GM18861 (cell line): Measurements from ENCODE around the gene ZDHHC11.
"Not testable (repeated sequence)": the region's sequence is repeated elsewhere in the genome, so short reads cannot be mapped to it uniquely, and the experiment has no call there.

Experiments
- ATAC-seq: cut with Tn5 transposase; IDR thresholded peaks from one replicate; pipeline ENCODE4 v1.9.1; 2021; ENCODE audit not compliant: unreplicated experiment

ZDHHC11 gene

DNA sequence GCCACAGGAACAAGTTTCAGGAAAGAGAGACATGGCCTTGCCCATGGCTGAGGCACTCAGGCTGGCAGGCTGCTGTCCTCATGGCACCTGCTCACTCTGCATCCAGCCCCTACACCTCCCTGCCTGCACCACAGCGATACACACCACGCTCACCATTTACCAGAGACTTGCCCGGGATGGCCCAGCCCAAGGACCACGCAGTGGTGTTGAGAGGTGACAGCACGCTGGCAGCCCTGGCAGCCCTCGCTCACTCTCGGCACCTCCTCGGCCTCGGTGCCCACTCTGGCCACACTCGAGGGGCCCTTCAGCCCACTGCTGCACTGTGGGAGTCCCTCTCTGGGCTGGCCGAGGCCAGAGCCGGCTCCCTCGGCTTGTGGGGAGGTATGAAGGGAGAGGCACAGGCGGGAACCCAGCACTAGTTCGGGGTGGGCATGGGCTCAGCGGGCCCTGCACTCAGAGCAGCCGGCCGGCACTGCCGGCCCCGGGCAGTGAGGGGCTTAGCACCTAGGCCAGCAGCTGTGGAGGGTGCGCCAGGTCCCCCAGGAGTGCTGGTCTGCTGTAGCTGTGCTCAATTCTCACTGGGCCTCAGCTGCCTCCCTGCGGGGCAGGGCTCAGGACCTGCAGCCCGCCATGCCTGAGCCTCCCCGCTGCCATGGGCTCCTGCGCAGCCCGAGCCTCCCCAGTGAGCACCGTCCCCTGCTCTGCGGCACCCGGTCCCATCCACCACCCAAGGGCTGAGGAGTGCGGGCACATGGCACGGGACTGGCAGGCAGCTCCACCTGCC, 86.6 kb downstream of the ZDHHC11 start:
- ATAC-seq, result no peak

GRCh38 chr5:763397-763796, 87.4 kb downstream of the ZDHHC11 start:
- no peak for ATAC-seq

DNA sequence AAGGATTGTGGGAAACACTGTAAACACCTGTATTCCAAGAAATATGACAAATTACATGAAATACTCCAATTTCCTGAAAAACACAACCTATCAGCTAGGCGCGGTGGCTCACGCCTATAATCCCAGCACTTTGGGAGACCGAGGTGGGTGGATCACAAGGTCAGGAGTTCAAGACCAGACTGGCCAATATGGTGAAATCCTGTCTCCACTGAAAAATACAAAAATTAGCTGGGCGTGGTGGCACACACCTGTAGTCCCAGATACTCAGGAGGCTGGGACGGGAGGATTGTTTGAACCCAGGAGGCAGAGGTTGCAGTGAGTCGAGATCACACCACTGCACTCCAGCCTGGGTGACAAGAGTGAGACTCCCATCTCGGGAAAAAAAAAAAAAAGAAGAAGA, 87.8 kb downstream of the ZDHHC11 start:
- not testable (repeated sequence) for ATAC-seq

DNA sequence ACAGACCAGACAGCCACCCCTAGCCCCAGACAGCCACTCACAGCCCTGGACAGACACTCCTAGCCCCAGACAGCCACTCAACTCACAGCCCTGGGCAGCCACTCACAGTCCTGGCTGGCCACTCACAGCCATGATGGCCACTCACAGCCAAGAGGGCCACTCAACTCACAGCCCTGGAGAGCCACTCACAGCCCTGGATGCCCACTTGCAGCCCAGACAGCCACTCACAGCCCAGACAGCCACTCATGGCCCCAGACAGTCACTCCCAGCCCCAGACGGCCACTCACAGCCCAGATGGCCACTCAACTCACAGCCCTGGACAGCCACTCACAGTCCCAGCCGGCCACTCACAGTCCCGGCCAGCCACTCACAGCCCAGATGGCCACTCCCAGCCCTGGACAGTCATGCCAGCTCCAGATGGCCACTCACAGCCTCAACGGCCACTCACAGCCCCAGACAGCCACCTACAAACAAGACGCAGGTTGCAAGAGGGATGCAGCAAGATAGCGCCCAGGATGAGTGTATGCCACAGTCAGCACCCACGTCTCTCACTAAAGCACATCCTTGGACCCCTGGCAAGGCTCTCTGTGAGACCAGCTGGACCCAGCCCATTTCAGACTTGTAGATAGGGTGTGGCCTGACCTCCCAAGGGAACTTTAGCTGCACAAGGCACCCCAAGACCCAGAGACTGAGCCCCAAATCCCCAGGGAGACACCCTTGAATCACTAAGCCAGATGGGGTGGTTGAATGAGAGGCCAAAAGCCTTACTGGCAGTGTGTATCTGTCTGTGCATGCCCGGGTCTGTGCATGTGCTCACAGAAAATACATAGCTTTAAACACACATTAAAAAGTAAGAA, 88.7 kb downstream of the ZDHHC11 start:
- ATAC-seq, result no peak

DNA sequence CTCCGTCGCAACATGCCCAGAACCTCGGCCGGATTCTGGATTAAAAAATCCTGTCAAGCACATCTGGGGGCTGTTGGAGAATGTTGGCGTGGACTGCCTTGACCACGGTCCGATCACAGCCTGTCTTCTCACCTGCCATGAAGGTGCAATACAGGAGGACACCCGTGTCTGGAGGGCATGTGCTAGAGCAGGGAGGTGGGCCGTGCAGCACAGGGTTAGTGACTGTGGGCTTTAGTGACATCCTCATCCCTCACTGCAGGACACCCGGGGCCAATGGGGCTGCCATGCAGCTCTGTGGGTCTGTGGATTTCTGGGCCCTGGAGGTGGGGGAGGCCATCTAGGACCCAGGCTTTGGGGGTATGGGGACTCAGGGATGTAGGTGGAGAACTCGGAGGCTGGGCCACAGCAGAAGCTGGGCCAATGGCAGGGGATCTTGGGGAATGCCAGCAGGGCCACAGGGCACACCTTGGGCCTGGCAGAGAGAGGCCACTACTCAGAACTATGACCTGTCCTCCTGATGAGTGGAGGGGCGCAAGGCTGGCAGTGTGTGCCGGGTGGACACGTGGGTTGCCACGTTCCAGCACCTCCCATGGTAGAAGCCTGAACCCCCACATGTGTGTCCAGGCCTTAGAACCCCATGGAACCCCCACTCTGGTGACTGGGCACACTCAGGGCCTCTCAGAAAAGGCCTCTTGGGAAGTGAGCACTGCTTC, 89.6 kb downstream of the ZDHHC11 start:
- ATAC-seq, result no peak

DNA sequence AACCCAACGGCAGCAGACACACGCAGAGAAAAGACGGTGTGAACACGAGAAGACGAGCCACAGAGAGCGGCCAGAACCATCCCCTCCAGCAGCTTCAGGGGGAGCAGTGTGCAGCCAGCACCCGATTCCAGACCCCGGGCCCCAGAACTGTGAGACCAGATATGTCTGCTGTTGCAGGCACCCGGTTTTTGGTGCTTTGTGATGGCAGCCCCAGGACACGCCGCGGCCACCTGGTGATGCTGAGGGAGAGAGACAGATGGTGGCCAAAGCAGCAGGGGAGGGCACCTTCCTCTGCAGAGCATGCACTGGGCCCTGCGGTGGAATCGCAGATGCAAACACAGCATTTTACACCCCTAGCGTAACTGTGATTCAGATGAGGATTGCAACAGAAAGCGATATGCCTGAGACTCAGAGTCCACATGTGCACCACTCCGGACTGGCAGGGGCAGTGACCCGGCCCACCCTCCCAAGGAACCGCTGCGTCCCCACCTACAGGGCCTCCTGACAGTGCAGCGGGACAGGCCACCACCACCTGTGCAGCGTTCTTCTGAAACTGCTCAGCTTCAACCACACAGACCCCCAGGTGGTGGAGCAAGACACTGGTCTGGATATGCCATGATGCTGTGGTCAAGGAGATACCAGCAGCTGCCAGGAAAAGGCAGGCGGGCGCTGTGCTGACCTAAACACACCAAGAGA, 90.3 kb downstream of the ZDHHC11 start:
- ATAC-seq, result no peak

DNA sequence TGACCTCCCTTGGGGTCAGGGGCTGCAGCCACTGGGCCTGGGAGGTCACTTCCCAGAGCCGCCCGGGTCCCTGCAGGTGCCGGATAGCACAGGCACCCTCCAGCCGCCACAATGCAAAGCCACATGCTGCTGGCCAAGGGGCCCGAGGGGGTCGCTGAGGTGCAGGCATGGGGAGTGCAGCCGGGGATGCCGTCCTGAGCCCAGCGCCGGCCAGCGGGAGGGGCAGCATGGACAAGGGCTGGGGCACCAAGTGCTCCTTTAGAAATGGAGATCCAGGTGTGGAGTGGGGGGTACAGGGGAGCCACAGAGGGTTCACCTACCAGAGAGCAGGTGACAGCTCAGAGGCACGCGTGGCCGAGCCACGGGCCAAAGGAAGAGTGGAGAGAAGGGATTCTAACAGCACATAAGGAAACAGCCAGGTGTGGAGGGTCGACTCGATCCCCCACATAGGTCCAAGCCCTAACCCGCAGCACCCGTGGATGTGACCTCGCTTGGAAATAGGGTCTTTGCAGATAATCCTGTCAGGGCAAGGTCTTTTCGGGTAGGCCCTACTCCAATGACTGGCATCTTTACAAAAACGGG, 90.9 kb downstream of the ZDHHC11 start:
- ATAC-seq, result no peak

DNA sequence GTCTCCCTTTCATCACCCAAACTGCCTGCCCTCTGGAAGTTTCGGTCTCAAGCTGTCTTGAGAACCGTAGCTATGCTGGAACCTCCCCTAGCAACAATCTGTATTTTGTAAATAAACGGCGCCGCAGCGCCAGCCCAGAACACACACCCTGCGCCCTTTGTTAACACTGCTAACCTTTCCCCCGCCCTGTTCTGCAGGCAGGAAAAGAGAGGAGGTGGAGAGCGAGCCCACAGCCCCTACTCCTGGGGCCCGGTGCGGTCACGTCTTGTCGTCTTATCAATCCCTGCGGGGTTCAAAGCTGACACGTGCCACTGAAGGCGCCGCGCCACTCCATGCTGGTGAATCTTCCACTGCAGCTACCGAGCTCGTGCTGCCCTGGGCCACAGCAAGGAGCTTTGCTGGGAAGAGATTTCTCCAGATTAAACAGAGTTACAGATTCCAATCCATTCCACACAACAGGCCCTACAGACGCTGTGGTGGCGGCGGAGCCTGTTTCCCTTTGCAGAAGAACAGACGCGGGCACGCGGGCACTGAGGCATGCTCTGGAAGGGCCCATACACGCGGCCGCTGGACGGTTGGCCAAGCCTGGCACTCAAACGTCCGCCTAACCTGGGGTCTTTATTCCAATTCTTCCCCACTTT, 91.6 kb downstream of the ZDHHC11 start:
- ATAC-seq, result no peak

DNA sequence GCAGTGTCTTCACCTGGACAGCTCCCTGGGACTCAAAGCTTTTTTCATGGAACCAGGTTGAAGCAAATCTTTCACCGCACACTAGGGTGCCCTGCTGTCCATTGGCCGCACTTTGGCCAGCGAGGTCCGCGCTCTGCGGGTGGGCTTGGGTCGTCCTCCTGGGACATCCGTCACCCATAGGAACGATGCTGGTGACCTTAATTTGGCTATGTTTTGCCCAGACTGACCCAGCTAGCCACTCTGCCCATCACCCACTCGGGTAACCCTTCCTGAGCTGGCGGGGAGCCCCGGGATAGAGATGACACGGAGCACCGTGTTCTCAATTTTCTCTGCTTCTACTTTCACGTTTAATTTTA, 92.1 kb downstream of the ZDHHC11 start:
- no peak for ATAC-seq

DNA sequence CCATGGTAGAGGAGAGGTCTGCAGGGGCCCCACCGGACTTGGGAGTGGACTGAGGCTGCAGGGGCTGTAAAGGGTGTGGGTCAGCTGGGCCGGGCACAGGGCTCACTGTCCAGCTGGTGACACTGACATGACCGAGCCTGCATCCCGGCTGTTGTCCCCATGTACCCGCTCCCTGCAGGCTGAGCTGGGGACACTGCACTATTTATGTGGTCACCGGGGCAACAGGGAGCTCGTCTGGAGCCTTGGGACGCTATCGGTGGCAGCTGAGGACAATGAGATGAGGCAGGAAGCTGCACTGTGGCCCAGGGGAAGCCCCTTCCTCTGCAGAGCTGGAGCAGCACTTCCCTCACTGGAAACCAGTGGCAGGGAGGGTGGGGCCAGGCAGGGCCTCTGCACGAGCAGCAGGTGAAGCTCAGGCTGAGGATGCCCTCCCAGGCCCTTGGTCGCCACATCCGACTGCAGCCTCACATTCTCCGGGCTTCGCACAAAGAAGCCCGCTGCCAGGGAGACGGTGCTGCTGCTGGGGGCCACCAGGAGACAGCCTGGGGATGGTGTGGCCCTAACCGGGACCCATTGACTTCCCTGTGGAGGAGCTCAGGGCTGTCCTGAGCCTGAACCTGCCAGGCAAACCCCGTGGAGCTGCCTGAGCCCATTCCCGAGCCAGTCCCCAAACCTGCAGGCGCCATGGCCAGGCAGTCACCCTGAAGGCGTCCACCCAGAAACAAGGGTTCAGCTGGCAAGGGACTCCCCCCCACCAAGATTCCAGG, 92.7 kb downstream of the ZDHHC11 start:
- no peak for ATAC-seq

DNA sequence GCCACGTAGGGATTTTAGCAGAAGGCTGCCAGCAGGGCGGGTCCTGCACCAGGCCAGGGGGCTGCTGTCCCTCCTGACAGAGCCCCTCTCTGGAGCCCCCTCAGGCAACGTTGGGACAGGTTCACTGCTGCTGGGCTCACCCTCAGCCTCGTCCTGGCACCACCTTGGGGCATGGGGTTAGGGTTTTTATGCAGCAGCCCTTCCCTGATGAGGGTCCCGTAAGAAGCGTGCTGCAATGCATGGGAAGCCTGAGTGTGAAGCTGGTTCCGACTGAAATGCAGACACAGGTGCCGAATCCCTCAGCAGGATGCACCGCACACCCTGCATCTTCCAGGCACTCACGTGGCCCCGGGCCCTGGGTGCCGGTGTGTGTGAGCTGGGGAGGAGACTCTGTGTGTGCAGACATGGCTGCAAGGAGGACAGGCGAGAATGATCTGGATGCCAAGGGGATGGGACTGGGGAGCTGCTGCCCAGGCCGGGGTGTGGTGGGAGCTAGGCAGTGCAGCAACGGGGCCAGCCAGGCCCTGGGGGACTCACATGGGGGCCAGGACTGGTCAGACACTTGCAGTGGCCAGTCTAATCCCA, 93.3 kb downstream of the ZDHHC11 start:
- ATAC-seq, result no peak

GRCh38 chr5:756865-757345, 93.9 kb downstream of the ZDHHC11 start:
- no peak for ATAC-seq

GRCh38 chr5:756171-756570, 94.6 kb downstream of the ZDHHC11 start:
- ATAC-seq, result no peak

GRCh38 chr5:754143-754632, 96.6 kb downstream of the ZDHHC11 start:
- ATAC-seq, result not testable (repeated sequence)

GRCh38 chr5:753567-754142, 97.1 kb downstream of the ZDHHC11 start:
- ATAC-seq, result not testable (repeated sequence)

DNA sequence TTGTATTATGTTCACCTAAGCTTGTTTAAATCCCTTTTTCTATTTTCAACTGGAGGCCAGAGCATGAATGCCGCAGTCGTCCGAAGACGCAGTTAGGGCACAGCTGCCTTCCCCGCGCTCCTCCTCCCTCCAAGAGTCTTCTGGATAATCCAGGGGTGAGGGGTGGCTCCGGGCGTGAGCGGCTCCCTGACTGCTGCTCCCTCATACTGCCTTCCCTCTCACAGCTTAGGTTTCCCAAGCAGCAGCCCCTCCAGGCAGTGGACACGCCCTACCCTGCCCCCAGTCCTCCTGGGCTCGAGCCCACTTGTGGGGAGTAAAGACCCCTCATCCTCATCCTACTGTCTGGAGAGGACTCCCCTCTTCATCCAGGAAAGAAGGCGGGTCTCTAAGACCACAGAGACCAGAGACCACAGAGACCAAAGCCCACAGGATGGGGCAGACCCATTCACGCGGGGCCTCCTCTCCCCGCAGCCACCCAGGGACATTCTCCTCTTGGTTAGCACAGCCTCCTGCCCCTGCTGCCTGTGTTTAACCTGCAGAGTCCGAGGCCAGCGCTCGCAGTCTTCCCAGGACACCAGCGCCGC, 98.2 kb downstream of the ZDHHC11 start:
- not testable (repeated sequence) for ATAC-seq

DNA sequence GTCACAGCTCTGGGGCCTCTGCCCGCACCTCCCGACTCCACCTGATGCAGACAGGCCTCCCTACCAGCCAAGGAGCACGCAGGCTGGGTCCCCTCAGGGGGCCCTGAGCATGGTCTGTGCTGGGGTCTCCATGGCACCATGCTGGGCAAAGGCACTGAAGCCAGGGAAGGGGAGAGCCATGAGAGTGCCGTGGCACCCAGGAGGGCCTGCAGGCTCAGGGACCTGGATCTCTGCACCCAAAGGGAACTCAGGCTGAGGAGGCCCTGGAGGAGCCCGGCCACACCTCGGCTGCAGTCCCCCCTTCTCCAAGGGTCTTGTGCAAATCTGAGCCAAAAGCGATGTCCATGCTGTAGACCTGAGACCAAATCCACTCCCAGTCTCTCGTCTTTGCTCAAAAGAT, 98.8 kb downstream of the ZDHHC11 start:
- not testable (repeated sequence) for ATAC-seq

- ATAC-seq, result no peak
Observed at GRCh38 chr5:751496-751895, 99.3 kb downstream of the ZDHHC11 start.
